Skeletal muscle tissue (tissue), 4 donors: ENCODE results near the gene DLL3. TPM values are rescaled to one million over a fixed set of nuclear protein-coding genes. Genes with fewer than 3 reads are reported as not detected.
"Not testable (repeated sequence)": the region's sequence is repeated elsewhere in the genome, so short reads cannot be mapped to it uniquely, and the experiment has no call there.

Source experiments
- H3K27ac ChIP-seq: one replicate; pipeline ENCODE4 v1.7.0; 2013; ENCODE audit warnings: mild to moderate bottlenecking, low read depth, low read length, inconsistent platforms
- H3K27me3 ChIP-seq, 3 donors: one replicate each; pipeline ENCODE4 v1.7.0; 2013; ENCODE audit warnings: low read length in 3 of 3; ENCODE audit not compliant: control insufficient read depth in 3 of 3, insufficient read depth in 3 of 3
- H3K36me3 ChIP-seq, 3 donors: one replicate each; pipeline ENCODE4 v1.7.0; 2013; ENCODE audit warnings: low read length in 3 of 3; ENCODE audit not compliant: control insufficient read depth in 3 of 3, insufficient read depth in 3 of 3
- H3K4me1 ChIP-seq, 3 donors: one replicate each; pipeline ENCODE4 v1.7.0; 2013; ENCODE audit warnings: low read length in 3 of 3, mild to moderate bottlenecking in 3 of 3; ENCODE audit not compliant: control insufficient read depth in 3 of 3, insufficient read depth in 3 of 3
- H3K4me3 ChIP-seq, 3 donors: one replicate each; pipeline ENCODE4 v1.7.0; 2013; ENCODE audit warnings: low read length in 3 of 3
- H3K9ac ChIP-seq, 3 donors: one replicate each; pipeline ENCODE4 v1.7.0; 2013; ENCODE audit warnings: low read length in 3 of 3, mild to moderate bottlenecking in 3 of 3, moderate library complexity in 2 of 3, low read depth in 1 of 3
- H3K9me3 ChIP-seq, 3 donors: one replicate each; pipeline ENCODE4 v1.7.0; 2013; ENCODE audit warnings: low read length in 3 of 3; ENCODE audit not compliant: control insufficient read depth in 3 of 3
- total RNA-seq: library from RNA; depleted of rRNA; stranded (reverse); fragments of >200 nt; gene quantifications from one replicate; pipeline ENCODE4 v1.2.3, GENCODE V29; 2014
- donor health status: Osteomylitis.

DLL3 gene
- total RNA-seq, result not detected

- Histone ChIP-seq H3K9me3 (no peaks in the 10 kb centered on the region), H3K4me1 (peaks cover 0 to 14% (median 8%) of the 10 kb centered on the region in 3 donors), H3K36me3 (no peaks in the 10 kb centered on the region), H3K4me3 (peak within 1 kb of the TSS in 1 of 3 donors; percentile 41), H3K9ac (peak within 1 kb of the TSS in 1 of 3 donors; percentile 25), H3K27ac (no peak within 1 kb of the TSS), H3K27me3 (peaks cover 51 to 63% (median 63%) of the 10 kb centered on the region in 3 donors)
These were observed at the start of gene DLL3 for GRCh38 chr19:39498798-39499642. TSS of gene DLL3 (plus strand) at chr19:39498947. CDS start at chr19:39498975, 28 bp downstream.

- Histone ChIP-seq H3K4me3 (no peak overlapping the region), H3K36me3 (peaks cover 10 to 20% (median 16%) of the 10 kb centered on the region in 3 donors), H3K9ac (no peak overlapping the region), H3K27ac (no peak overlapping the region), H3K9me3 (no peaks in the 10 kb centered on the region), H3K27me3 (no peaks in the 10 kb centered on the region), H3K4me1 (peaks cover 25 to 31% (median 31%) of the 10 kb centered on the region in 3 donors)
These were observed 49.5 kb upstream of the DLL3 start for GRCh38 chr19:39449116-39449797.

GRCh38 chr19:39451257-39451656, 47.5 kb upstream of the DLL3 start:
- H3K9me3 ChIP-seq, H3K27me3 ChIP-seq, H3K27ac ChIP-seq, H3K4me3 ChIP-seq, H3K9ac ChIP-seq: not testable (repeated sequence)
- H3K36me3 ChIP-seq, result peaks cover 9 to 25% (median 21%) of the 10 kb centered on the region in 3 donors
- H3K4me1 ChIP-seq, result peaks cover 21 to 30% (median 25%) of the 10 kb centered on the region in 3 donors

- Histone ChIP-seq H3K9me3 (no peaks in the 10 kb centered on the region), H3K36me3 (peaks cover 63 to 66% (median 66%) of the 10 kb centered on the region in 3 donors), H3K9ac (no peak overlapping the region), H3K4me1 (no peaks in the 10 kb centered on the region), H3K4me3 (no peak overlapping the region), H3K27ac (no peak overlapping the region), H3K27me3 (no peaks in the 10 kb centered on the region)
These were observed 35.3 kb upstream of the DLL3 start for GRCh38 chr19:39463403-39463802.

GRCh38 chr19:39465956-39466747, 32.6 kb upstream of the DLL3 start:
- Histone ChIP-seq H3K36me3 (peaks cover 64 to 68% (median 67%) of the 10 kb centered on the region in 3 donors), H3K27ac (no peak overlapping the region), H3K4me3 (no peak overlapping the region), H3K27me3 (no peaks in the 10 kb centered on the region), H3K9ac (no peak overlapping the region), H3K9me3 (no peaks in the 10 kb centered on the region), H3K4me1 (no peaks in the 10 kb centered on the region)

- H3K9ac ChIP-seq, result no peak overlapping the region
- no peak overlapping the region for H3K27ac ChIP-seq
- H3K4me1 ChIP-seq, result no peaks in the 10 kb centered on the region
- H3K4me3 ChIP-seq, result no peak overlapping the region
- H3K9me3 ChIP-seq, result no peaks in the 10 kb centered on the region
- peaks cover 80 to 83% (median 81%) of the 10 kb centered on the region in 3 donors for H3K36me3 ChIP-seq
- no peaks in the 10 kb centered on the region for H3K27me3 ChIP-seq
These were observed 30.8 kb upstream of the DLL3 start for GRCh38 chr19:39467941-39468340.

- no peak overlapping the region for H3K9ac ChIP-seq
- H3K9me3 ChIP-seq, result no peaks in the 10 kb centered on the region
- H3K4me1 ChIP-seq, result no peaks in the 10 kb centered on the region
- H3K4me3 ChIP-seq, result no peak overlapping the region
- H3K36me3 ChIP-seq, result peaks cover 89 to 91% (median 91%) of the 10 kb centered on the region in 3 donors
- H3K27ac ChIP-seq, result no peak overlapping the region
- no peaks in the 10 kb centered on the region for H3K27me3 ChIP-seq
These were observed 29.7 kb upstream of the DLL3 start for GRCh38 chr19:39469036-39469435.

GRCh38 chr19:39469567-39469966, 29.2 kb upstream of the DLL3 start:
- Histone ChIP-seq H3K36me3 (peaks cover 93 to 95% (median 94%) of the 10 kb centered on the region in 3 donors), H3K9me3 (no peaks in the 10 kb centered on the region), H3K27ac (no peak overlapping the region), H3K4me1 (no peaks in the 10 kb centered on the region), H3K27me3 (no peaks in the 10 kb centered on the region), H3K9ac (no peak overlapping the region), H3K4me3 (no peak overlapping the region)

- peaks cover 0 to 3% (median 0%) of the 10 kb centered on the region in 3 donors for H3K4me1 ChIP-seq
These were observed 27.9 kb upstream of the DLL3 start for GRCh38 chr19:39470724-39471339.

More at GRCh38 chr19:39470724-39471339, 27.9 kb upstream of the DLL3 start:
- Histone ChIP-seq H3K9ac (no peak overlapping the region), H3K27me3 (no peaks in the 10 kb centered on the region), H3K36me3 (peaks cover 90 to 94% (median 91%) of the 10 kb centered on the region in 3 donors), H3K27ac (no peak overlapping the region), H3K4me3 (no peak overlapping the region), H3K9me3 (no peaks in the 10 kb centered on the region)
